Mesenchymal stem cell (in vitro differentiated cells and primary cell): Measurements from ENCODE around the gene PCNT.

ENCODE experiments used
- DNase-seq: peaks from one replicate; pipeline ENCODE4 v3.0.0-alpha.2; 2013
- H2AFZ ChIP-seq: one replicate; pipeline ENCODE4 v1.6.1; 2013; ENCODE audit warnings: low read depth, mild to moderate bottlenecking, control low read depth, inconsistent platforms, low read length, moderate library complexity
- H2AK5ac ChIP-seq: 2 replicates; pipeline ENCODE4 v1.6.1; 2013; ENCODE audit warnings: low read length, moderate library complexity, mild to moderate bottlenecking, inconsistent platforms; ENCODE audit not compliant: severe bottlenecking
- H2BK120ac ChIP-seq: one replicate; pipeline ENCODE4 v1.6.1; 2013; ENCODE audit warnings: low read depth, mild to moderate bottlenecking, inconsistent platforms, low read length, moderate library complexity
- H2BK12ac ChIP-seq, 2 experiments: one replicate each; pipeline ENCODE4 v1.6.1; 2013; ENCODE audit warnings: inconsistent platforms in 2 of 2, low read length in 2 of 2, mild to moderate bottlenecking in 2 of 2, moderate library complexity in 2 of 2, control low read depth in 1 of 2
- H2BK15ac ChIP-seq: one replicate; pipeline ENCODE4 v1.6.1; 2013; ENCODE audit warnings: mild to moderate bottlenecking, low read depth, inconsistent platforms; ENCODE audit not compliant: poor library complexity, severe bottlenecking
- H2BK5ac ChIP-seq: 2 replicates; pipeline ENCODE4 v1.6.1; 2013; ENCODE audit warnings: low read depth, mild to moderate bottlenecking, low read length, control low read depth, inconsistent platforms; ENCODE audit not compliant: poor library complexity, severe bottlenecking
- H3K14ac ChIP-seq, 2 experiments: one replicate each; pipeline ENCODE4 v1.6.1; 2013; ENCODE audit warnings: inconsistent platforms in 2 of 2, low read length in 2 of 2, control low read depth in 1 of 2, mild to moderate bottlenecking in 1 of 2, moderate library complexity in 1 of 2
- H3K18ac ChIP-seq, 2 experiments: one replicate each; pipeline ENCODE4 v1.6.1; 2013; ENCODE audit warnings: inconsistent platforms in 2 of 2, low read length in 2 of 2, control low read depth in 1 of 2, low read depth in 1 of 2, mild to moderate bottlenecking in 1 of 2
- H3K23ac ChIP-seq, 2 experiments: one replicate each; pipeline ENCODE4 v1.6.1; 2013; ENCODE audit warnings: inconsistent platforms in 2 of 2, low read length in 2 of 2, mild to moderate bottlenecking in 2 of 2, moderate library complexity in 2 of 2, control low read depth in 1 of 2
- H3K27ac ChIP-seq: 2 replicates; pipeline ENCODE4 v1.5.1; 2013; ENCODE audit warnings: mild to moderate bottlenecking, moderate library complexity, low read length, control low read depth, inconsistent platforms; ENCODE audit not compliant: poor library complexity, severe bottlenecking
- H3K27me3 ChIP-seq, 2 experiments: 2 replicates each; pipeline versions ENCODE4 v1.6.1 to v1.7.0; 2013; ENCODE audit warnings: low read length in 2 of 2, mild to moderate bottlenecking in 2 of 2, moderate library complexity in 2 of 2, control low read depth in 1 of 2, inconsistent platforms in 1 of 2; ENCODE audit not compliant: control insufficient read depth in 1 of 2, insufficient read depth in 1 of 2
- H3K36me3 ChIP-seq, 2 experiments: 2 replicates each; pipeline versions ENCODE4 v1.6.1 to v1.7.0; 2013; ENCODE audit warnings: low read length in 2 of 2, control low read depth in 1 of 2, inconsistent platforms in 1 of 2, low read depth in 1 of 2, mild to moderate bottlenecking in 1 of 2; ENCODE audit not compliant: insufficient read depth in 2 of 2, control insufficient read depth in 1 of 2
- H3K4ac ChIP-seq, 2 experiments: one replicate each; pipeline ENCODE4 v1.6.1; 2013; ENCODE audit warnings: inconsistent platforms in 2 of 2, low read length in 2 of 2, mild to moderate bottlenecking in 2 of 2, moderate library complexity in 2 of 2, control low read depth in 1 of 2, low read depth in 1 of 2
- H3K4me1 ChIP-seq: 2 replicates; pipeline ENCODE4 v1.6.1; 2013; ENCODE audit warnings: low read depth, low read length, control low read depth; ENCODE audit not compliant: control insufficient read depth, insufficient read depth
- H3K4me2 ChIP-seq: 2 replicates; pipeline ENCODE4 v1.6.1; 2013; ENCODE audit warnings: low read length, mild to moderate bottlenecking, inconsistent platforms; ENCODE audit not compliant: poor library complexity, severe bottlenecking
- H3K4me3 ChIP-seq, 2 experiments: 2 replicates each; pipeline versions ENCODE4 v1.5.1 to v1.7.0; 2013; ENCODE audit warnings: low read length in 2 of 2, mild to moderate bottlenecking in 2 of 2, control low read depth in 1 of 2, low read depth in 1 of 2; ENCODE audit not compliant: insufficient read depth in 1 of 2
- H3K79me1 ChIP-seq: replicated peaks from 2 replicates; pipeline ENCODE4 v1.6.1; 2013; ENCODE audit warnings: mild to moderate bottlenecking, control low read depth, low read length, inconsistent platforms; ENCODE audit not compliant: poor library complexity, severe bottlenecking
- H3K9ac ChIP-seq: 2 replicates; pipeline ENCODE4 v1.7.0; 2013; ENCODE audit warnings: mild to moderate bottlenecking, low read length, moderate library complexity
- H3K9me3 ChIP-seq: 2 replicates; pipeline ENCODE4 v1.7.0; 2013; ENCODE audit warnings: mild to moderate bottlenecking, low read length; ENCODE audit not compliant: control insufficient read depth
- H4K8ac ChIP-seq: one replicate; pipeline ENCODE4 v1.6.1; 2013; ENCODE audit warnings: inconsistent platforms, mild to moderate bottlenecking, low read length, moderate library complexity
- H4K91ac ChIP-seq: one replicate; pipeline ENCODE4 v1.6.1; 2013; ENCODE audit warnings: mild to moderate bottlenecking, low read length, inconsistent platforms
- WGBS: methylation state at CpG from one replicate; pipeline ENCODE4 v1.1.7; 2013; ENCODE audit warnings: mixed read lengths; 5-methylcytosine and 5-hydroxymethylcytosine counted together

PCNT gene

DNA sequence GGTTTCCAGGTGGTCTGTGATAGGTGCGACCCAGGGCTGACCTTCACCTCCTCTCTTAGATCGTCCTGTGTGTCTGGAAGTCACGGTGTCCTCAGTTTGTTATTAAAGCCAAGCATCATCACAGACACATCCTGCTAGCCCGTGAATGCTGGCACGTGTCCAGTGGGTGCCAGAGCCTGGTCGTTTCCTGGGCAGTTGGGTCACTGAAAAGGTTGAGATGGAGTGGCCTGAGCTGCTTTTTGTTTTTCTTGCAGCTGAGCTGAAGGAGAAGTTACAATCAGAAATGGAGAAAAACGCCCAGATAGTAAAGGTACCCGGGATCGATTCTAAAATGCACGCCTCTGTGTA is 23.2 kb downstream of the PCNT start:
- Histone ChIP-seq H3K27me3 (no peaks in the 10 kb centered on the region), H3K4me3 (no peak overlapping the region), H2BK12ac (no peak overlapping the region), H2BK5ac (no peak overlapping the region), H2BK120ac (no peak overlapping the region), H3K4me1 (peaks cover 6% of the 10 kb centered on the region), H4K91ac (no peak overlapping the region), H3K4ac (no peak overlapping the region), H3K27ac (no peak overlapping the region), H3K9me3 (no peaks in the 10 kb centered on the region), H3K18ac (no peak overlapping the region), H3K14ac (no peak overlapping the region), H4K8ac (no peak overlapping the region), H2AFZ (no peak overlapping the region), H3K79me1 (peaks cover 52% of the 10 kb centered on the region), H3K36me3 (peaks cover 58 to 70% of the 10 kb centered on the region in 2 experiments), H2AK5ac (no peak overlapping the region), H2BK15ac (no peak overlapping the region), H3K9ac (no peak overlapping the region), H3K4me2 (no peak overlapping the region), H3K23ac (no peak overlapping the region)
- WGBS, result 93% methylated on average over 10 of the region's 10 CpGs
- no peak for DNase-seq

- H4K91ac ChIP-seq, result no peak overlapping the region
- WGBS, result 96% methylated on average over 12 of the region's 12 CpGs
- H3K27me3 ChIP-seq, result no peaks in the 10 kb centered on the region
- H3K9ac ChIP-seq, result no peak overlapping the region
- no peak overlapping the region for H2AFZ ChIP-seq
- H3K18ac ChIP-seq, result no peak overlapping the region
- no peak overlapping the region for H2BK12ac ChIP-seq
- H3K79me1 ChIP-seq, result peaks cover 54% of the 10 kb centered on the region
- H3K4ac ChIP-seq, result no peak overlapping the region
- peaks cover 65 to 77% of the 10 kb centered on the region in 2 experiments for H3K36me3 ChIP-seq
- H3K27ac ChIP-seq, result no peak overlapping the region
- no peaks in the 10 kb centered on the region for H3K9me3 ChIP-seq
- no peak overlapping the region for H2BK15ac ChIP-seq
- H3K4me1 ChIP-seq, result peaks cover 6% of the 10 kb centered on the region
- no peak overlapping the region for H4K8ac ChIP-seq
- no peak for DNase-seq
- H3K4me2 ChIP-seq, result no peak overlapping the region
- no peak overlapping the region for H2BK5ac ChIP-seq
- no peak overlapping the region for H3K14ac ChIP-seq
- H2AK5ac ChIP-seq, result no peak overlapping the region
- H3K4me3 ChIP-seq, result no peak overlapping the region
- H2BK120ac ChIP-seq, result no peak overlapping the region
- no peak overlapping the region for H3K23ac ChIP-seq
Measured at GRCh38 chr21:46347791-46348381, 23.9 kb downstream of the PCNT start.

GRCh38 chr21:46349134-46349760 is 25.3 kb downstream of the PCNT start:
- H3K9me3 ChIP-seq, result no peaks in the 10 kb centered on the region
- H2BK5ac ChIP-seq, result no peak overlapping the region
- H2AK5ac ChIP-seq, result no peak overlapping the region
- H3K23ac ChIP-seq, result no peak overlapping the region
- H2AFZ ChIP-seq, result no peak overlapping the region
- no peaks in the 10 kb centered on the region for H3K27me3 ChIP-seq
- H2BK120ac ChIP-seq, result no peak overlapping the region
- no peak overlapping the region for H3K18ac ChIP-seq
- no peak for DNase-seq
- H3K4me2 ChIP-seq, result no peak overlapping the region
- H3K79me1 ChIP-seq, result peaks cover 52% of the 10 kb centered on the region
- no peak overlapping the region for H3K9ac ChIP-seq
- H3K4ac ChIP-seq, result no peak overlapping the region
- WGBS, result 98% methylated on average over 17 of the region's 17 CpGs
- H3K27ac ChIP-seq, result no peak overlapping the region
- no peak overlapping the region for H2BK15ac ChIP-seq
- no peak overlapping the region for H4K8ac ChIP-seq
- H3K36me3 ChIP-seq, result peaks cover 79 to 91% of the 10 kb centered on the region in 2 experiments
- no peak overlapping the region for H3K14ac ChIP-seq
- H3K4me3 ChIP-seq, result no peak overlapping the region
- H2BK12ac ChIP-seq, result no peak overlapping the region
- H4K91ac ChIP-seq, result no peak overlapping the region
- H3K4me1 ChIP-seq, result peaks cover 6% of the 10 kb centered on the region

DNA sequence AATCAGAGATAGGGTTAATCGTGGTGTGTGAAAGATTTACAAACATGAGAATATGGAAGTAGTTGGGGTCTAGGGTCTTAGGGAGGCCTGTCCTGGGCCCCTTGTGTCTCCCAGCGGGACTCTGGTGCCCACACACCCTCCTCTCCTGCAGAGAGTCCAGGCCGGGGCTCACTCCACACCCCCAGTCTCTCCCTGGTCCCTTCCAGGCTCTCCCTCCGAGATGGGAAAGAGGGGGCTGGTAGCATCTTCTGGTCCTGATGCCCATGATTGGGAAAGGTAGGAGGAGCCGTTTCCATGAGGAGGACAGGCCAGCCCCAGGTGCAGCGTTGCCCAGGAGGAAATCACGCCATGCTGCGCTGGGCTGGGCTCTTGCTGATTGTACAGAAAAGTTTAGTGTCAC is 26.6 kb downstream of the PCNT start:
- Histone ChIP-seq H3K4ac (no peak overlapping the region), H4K91ac (no peak overlapping the region), H3K27ac (no peak overlapping the region), H3K9me3 (no peaks in the 10 kb centered on the region), H3K4me2 (no peak overlapping the region), H4K8ac (no peak overlapping the region), H2BK15ac (no peak overlapping the region), H3K23ac (no peak overlapping the region), H3K27me3 (no peaks in the 10 kb centered on the region), H2BK5ac (no peak overlapping the region), H2AK5ac (no peak overlapping the region), H3K36me3 (peaks cover 86 to 97% of the 10 kb centered on the region in 2 experiments), H2AFZ (no peak overlapping the region), H3K79me1 (peaks cover 48% of the 10 kb centered on the region), H2BK12ac (no peak overlapping the region), H2BK120ac (no peak overlapping the region), H3K4me3 (no peak overlapping the region), H3K4me1 (peaks cover 5% of the 10 kb centered on the region), H3K18ac (no peak overlapping the region), H3K9ac (no peak overlapping the region), H3K14ac (no peak overlapping the region)
- no peak for DNase-seq
- WGBS, result 97% methylated on average over 6 of the region's 8 CpGs
